H1 (cell line): ENCODE data around the gene NDRG2. TPM values are rescaled to one million over a fixed set of nuclear protein-coding genes. Genes with fewer than 3 reads are reported as not detected.

Experiments
- CTCF ChIA-PET: fragments of 300-600 bp; sonication (Branson Sonifier 250); formaldehyde crosslinking; loops from one replicate; lab custom pipeline; 2021; ENCODE audit not compliant: partially characterized antibody; lab: Charles Lee
- POLR2A ChIA-PET: fragments of 300-600 bp; sonication (Branson Sonifier 250); formaldehyde crosslinking; loops from one replicate; lab custom pipeline; 2021; ENCODE audit warnings: inconsistent platforms; ENCODE audit not compliant: partially characterized antibody; lab: Charles Lee
- DNase-seq, 2 experiments: peaks; one replicate each; pipeline versions ENCODE4 v3.0.0 to v3.0.0-alpha.2; 2010 to 2022; ENCODE audit warnings: low spot score in 2 of 2, low read depth in 1 of 2, mixed read lengths in 1 of 2
- FAIRE-seq: peaks from 2 replicates; lab custom pipeline; 2011; peaks lifted over from hg19 to GRCh38; lab: Jason Lieb, UNC
- H2AFZ ChIP-seq: 2 replicates; pipeline ENCODE4 v1.8.1; 2012; ENCODE audit warnings: low read length, inconsistent platforms
- H2AK5ac ChIP-seq: 2 replicates; pipeline ENCODE4 v1.6.1; 2013; ENCODE audit warnings: low read depth, low read length
- H2BK120ac ChIP-seq: replicated peaks from 2 replicates; pipeline ENCODE3; 2013; ENCODE audit warnings: low read depth, low read length, inconsistent platforms
- H2BK12ac ChIP-seq: 2 replicates; pipeline ENCODE4 v1.6.1; 2013; ENCODE audit warnings: low read depth, low read length
- H2BK15ac ChIP-seq: 2 replicates; pipeline ENCODE4 v1.6.1; 2013; ENCODE audit warnings: low read length
- H2BK20ac ChIP-seq: 2 replicates; pipeline ENCODE4 v1.6.1; 2013; ENCODE audit warnings: low read length
- H2BK5ac ChIP-seq: 2 replicates; pipeline ENCODE4 v1.6.1; 2013; ENCODE audit warnings: low read depth, low read length
- H3K14ac ChIP-seq: 2 replicates; pipeline ENCODE4 v1.6.1; 2013; ENCODE audit warnings: inconsistent platforms; ENCODE audit not compliant: insufficient read length
- H3K18ac ChIP-seq: 2 replicates; pipeline ENCODE4 v1.6.1; 2013; ENCODE audit warnings: low read length; ENCODE audit errors: extremely low read depth
- H3K23ac ChIP-seq: 2 replicates; pipeline ENCODE4 v1.6.1; 2013; ENCODE audit warnings: inconsistent platforms; ENCODE audit not compliant: insufficient read length
- H3K23me2 ChIP-seq: 2 replicates; pipeline ENCODE4 v1.6.1; 2013; ENCODE audit warnings: low read depth, low read length
- H3K27ac ChIP-seq: 2 replicates; pipeline ENCODE4 v1.6.1; 2011; ENCODE audit warnings: low read depth, low read length, inconsistent platforms
- H3K27me3 ChIP-seq, 4 experiments: replicated peaks in 1 of 4; 1 replicate in 1 of 4; 2 replicates in 3 of 4; pipeline versions ENCODE4 v1.6.1 to v1.8.1; 2011 to 2013; ENCODE audit warnings: low read length in 3 of 4, mild to moderate bottlenecking in 3 of 4, inconsistent platforms in 2 of 4, mixed read lengths in 2 of 4, moderate library complexity in 1 of 4; ENCODE audit not compliant: control insufficient read depth in 3 of 4, insufficient read depth in 3 of 4; ENCODE audit errors: extremely low read depth in 1 of 4
- H3K36me3 ChIP-seq, 4 experiments: 2 replicates each; pipeline versions ENCODE4 v1.6.1 to v1.8.1; 2011 to 2013; ENCODE audit warnings: mild to moderate bottlenecking in 4 of 4, low read length in 3 of 4, moderate library complexity in 2 of 4, control low read depth in 1 of 4, inconsistent platforms in 1 of 4; ENCODE audit not compliant: insufficient read depth in 4 of 4, control insufficient read depth in 2 of 4
- H3K4ac ChIP-seq: replicated peaks from 2 replicates; pipeline ENCODE3; 2013; ENCODE audit warnings: low read length, low read depth, mixed read lengths, inconsistent platforms; ENCODE audit not compliant: insufficient read length
- H3K4me1 ChIP-seq, 4 experiments: replicated peaks in 1 of 4; 1 replicate in 1 of 4; 2 replicates in 3 of 4; pipeline versions ENCODE4 v1.6.1 to v1.8.1; 2011 to 2013; ENCODE audit warnings: low read length in 3 of 4, inconsistent platforms in 2 of 4, mixed read lengths in 1 of 4; ENCODE audit not compliant: insufficient read depth in 4 of 4, control insufficient read depth in 3 of 4
- H3K4me2 ChIP-seq, 2 experiments: 2 replicates each; pipeline versions ENCODE4 v1.6.1 to v1.8.1; 2011 to 2013; ENCODE audit warnings: low read depth in 2 of 2, low read length in 2 of 2, control low read depth in 1 of 2, inconsistent platforms in 1 of 2, mild to moderate bottlenecking in 1 of 2; ENCODE audit not compliant: insufficient read depth in 1 of 2
- H3K4me3 ChIP-seq, 4 experiments: fragments of 200-600, 300-600 bp in 1 of 4; sonication (generic), shearing (Covaris generic), sonication (Bioruptor Twin) in 1 of 4; 2 replicates each; pipeline versions ENCODE4 v1.5.1 to v1.8.1; 2011 to 2016; ENCODE audit warnings: low read length in 4 of 4, low read depth in 3 of 4, control low read depth in 2 of 4, inconsistent platforms in 2 of 4, mild to moderate bottlenecking in 2 of 4, mixed read lengths in 1 of 4, moderate library complexity in 1 of 4; ENCODE audit not compliant: insufficient read depth in 2 of 4; ENCODE audit errors: extremely low read depth in 1 of 4
- H3K56ac ChIP-seq: replicated peaks from 2 replicates; pipeline ENCODE3; 2013; ENCODE audit warnings: low read depth, mild to moderate bottlenecking, mixed read lengths, low read length, inconsistent platforms; ENCODE audit not compliant: insufficient read length
- H3K79me1 ChIP-seq: 2 replicates; pipeline ENCODE4 v1.6.1; 2013; ENCODE audit warnings: low read depth, low read length, control low read depth
- H3K79me2 ChIP-seq, 2 experiments: 2 replicates each; pipeline versions ENCODE4 v1.6.1 to v1.8.1; 2012 to 2013; ENCODE audit warnings: low read length in 2 of 2, mild to moderate bottlenecking in 2 of 2, inconsistent platforms in 1 of 2; ENCODE audit not compliant: insufficient read depth in 2 of 2, control insufficient read depth in 1 of 2
- H3K9ac ChIP-seq, 4 experiments: replicated peaks in 1 of 4; 1 replicate in 1 of 4; 2 replicates in 3 of 4; pipeline versions ENCODE4 v1.6.1 to v1.8.1; 2011 to 2013; ENCODE audit warnings: low read depth in 3 of 4, low read length in 3 of 4, control low read depth in 2 of 4, mild to moderate bottlenecking in 2 of 4, moderate library complexity in 2 of 4, inconsistent platforms in 1 of 4; ENCODE audit errors: extremely low read depth in 1 of 4
- H3K9me3 ChIP-seq, 2 experiments: 2 replicates each; pipeline versions ENCODE4 v1.6.1 to v1.8.1; 2012 to 2013; ENCODE audit warnings: mild to moderate bottlenecking in 2 of 2, moderate library complexity in 2 of 2, control low read depth in 1 of 2, inconsistent platforms in 1 of 2, low read depth in 1 of 2, low read length in 1 of 2, mixed read lengths in 1 of 2; ENCODE audit not compliant: insufficient read depth in 2 of 2
- H4K20me1 ChIP-seq, 2 experiments: replicated peaks in 1 of 2; 2 replicates each; pipeline versions ENCODE3 to v1.8.1; 2011 to 2013; ENCODE audit warnings: inconsistent platforms in 2 of 2, low read length in 2 of 2, mild to moderate bottlenecking in 1 of 2; ENCODE audit not compliant: insufficient read depth in 2 of 2, control insufficient read depth in 1 of 2
- H4K5ac ChIP-seq: 2 replicates; pipeline ENCODE4 v1.6.1; 2013; ENCODE audit warnings: low read length, low read depth, mixed read lengths, inconsistent platforms; ENCODE audit not compliant: insufficient read length
- H4K8ac ChIP-seq: 2 replicates; pipeline ENCODE4 v1.8.0; 2013; ENCODE audit warnings: mild to moderate bottlenecking, moderate library complexity, low read length, inconsistent platforms; ENCODE audit not compliant: insufficient read depth; ENCODE audit errors: extremely low read depth
- H4K91ac ChIP-seq: replicated peaks from 2 replicates; pipeline ENCODE3; 2013; ENCODE audit warnings: low read length, mixed read lengths, inconsistent platforms; ENCODE audit not compliant: insufficient read length
- CREB1 ChIP-seq: IDR thresholded peaks from 2 replicates; pipeline ENCODE4 v1.6.1; 2012; ENCODE audit warnings: inconsistent platforms
- CTCF ChIP-seq, 3 experiments: IDR thresholded peaks; 1 replicate in 2 of 3; 2 replicates in 1 of 3; pipeline versions ENCODE4 v1.5.1 to v1.6.1; 2011; ENCODE audit warnings: low read length in 3 of 3, mild to moderate bottlenecking in 3 of 3, inconsistent platforms in 2 of 3, low read depth in 1 of 3, moderate library complexity in 1 of 3; ENCODE audit not compliant: insufficient read depth in 1 of 3; ENCODE audit errors: control extremely low read depth in 1 of 3
- E2F6 ChIP-seq: IDR thresholded peaks from 2 replicates; pipeline ENCODE4 v1.6.1; 2012; ENCODE audit warnings: inconsistent platforms
- GABPA ChIP-seq: IDR thresholded peaks from 2 replicates; pipeline ENCODE4 v1.6.1; 2011; ENCODE audit warnings: mild to moderate bottlenecking, low read length, moderate library complexity, borderline replicate concordance; ENCODE audit not compliant: insufficient read depth
- GTF2F1 ChIP-seq: IDR thresholded peaks from 2 replicates; pipeline ENCODE4 v1.6.1; 2012; ENCODE audit warnings: low read depth, low read length, improper control_type of control experiment, borderline replicate concordance
- HDAC2 ChIP-seq, 2 experiments: fragments of 300-600 bp in 1 of 2; sonication (generic) in 1 of 2; IDR thresholded peaks; 2 replicates each; pipeline ENCODE4 v1.6.1; 2011 to 2012; ENCODE audit warnings: low read depth in 2 of 2, low read length in 2 of 2, mild to moderate bottlenecking in 2 of 2, moderate library complexity in 2 of 2, borderline replicate concordance in 1 of 2, inconsistent platforms in 1 of 2
- JUN ChIP-seq: IDR thresholded peaks from 2 replicates; pipeline ENCODE4 v1.6.1; 2011; ENCODE audit warnings: low read depth, mild to moderate bottlenecking, improper control_type of control experiment, low read length
- MAFK ChIP-seq: IDR thresholded peaks from 2 replicates; pipeline ENCODE4 v1.6.1; 2012; ENCODE audit warnings: low read depth, mild to moderate bottlenecking, improper control_type of control experiment, low read length
- SIN3A ChIP-seq, 2 experiments: IDR thresholded peaks in 1 of 2; conservative IDR thresholded peaks in 1 of 2; 2 replicates each; pipeline ENCODE4 v1.6.1; 2011 to 2012; ENCODE audit warnings: low read length in 2 of 2, improper control_type of control experiment in 1 of 2, low read depth in 1 of 2, mild to moderate bottlenecking in 1 of 2
- SIX5 ChIP-seq: IDR thresholded peaks from 2 replicates; pipeline ENCODE4 v1.6.1; 2011; ENCODE audit warnings: mild to moderate bottlenecking, low read depth, low read length
- WGBS, 2 experiments: shearing (Covaris generic) in 1 of 2; methylation state at CpG; one replicate each; pipeline versions ENCODE4 v1.1.6 to v1.1.7; 2013 to 2015; ENCODE audit warnings: low lambda C conversion rate in 2 of 2, mixed read lengths in 2 of 2, inconsistent platforms in 1 of 2, low coverage in 1 of 2, missing lambda C conversion rate in 1 of 2; ENCODE audit not compliant: insufficient replicate concordance in 2 of 2, insufficient coverage in 1 of 2, insufficient read length in 1 of 2; ENCODE audit errors: extremely low coverage in 1 of 2, missing lambda C conversion rate in 1 of 2; 5-methylcytosine and 5-hydroxymethylcytosine counted together
- polyA plus RNA-seq, 7 experiments: library from polyadenylated mRNA; depleted of rRNA in 3 of 7; stranded (reverse) in 5 of 7; unstranded in 2 of 7; fragments of >200 nt in 5 of 7; fragments of 200-250 nt in 2 of 7; gene quantifications; 1 replicate in 5 of 7; 2 replicates in 1 of 7; 4 replicates in 1 of 7; pipeline versions ENCODE4 v1.2.1 to v1.2.3, GENCODE V29; 2011 to 2013; ENCODE audit warnings: missing spikeins in 2 of 7, mixed read lengths in 2 of 7
- total RNA-seq: library from RNA; stranded (reverse); fragmentation: NEBNext Ultra II Directional; extraction: Animal tissue kit (Norgen Biotek cat#: 25700); gene quantifications from 2 replicates; pipeline ENCODE4 v1.2.1, GENCODE V29; 2021

NDRG2 gene
- total and polyA plus RNA-seq, 2 of the 8 experiments (the other 6 are each of a cell fraction or from before 2014, with no cell fraction given), result 29.9 to 48.6 TPM

- H3K27ac ChIP-seq, result no peak overlapping the region
- no peak for DNase-seq
- no peak overlapping the region for H2AK5ac ChIP-seq
- H2BK5ac ChIP-seq, result no peak overlapping the region
- no peak overlapping the region for H3K56ac ChIP-seq
- H3K4me1 ChIP-seq, result peaks cover 2 to 6% (median 5%) of the 10 kb centered on the region in 4 experiments; a peak in 5 of 7 replicates
- ChIA-PET POLR2A (interaction anchor here (0.6 to 1.8 kb wide), 9 partner anchors 10 to 465 kb away, joined by 3 to 5 read pairs (median 4); no protein-coding TSS in a partner anchor), CTCF (interaction anchor here (0.7 to 10.6 kb wide), 18 partner anchors 8 to 307 kb away, joined by 3 to 117 read pairs (median 4); no protein-coding TSS in a partner anchor)
- H3K4me2 ChIP-seq, result 0 out of 4 replicates have a peak overlapping the region, but pooled peaks of 1 of the 2 experiments have one; percentile 3
- no peak overlapping the region for H2BK120ac ChIP-seq
- no peak overlapping the region for H3K9ac ChIP-seq
- no peak overlapping the region for H3K4me3 ChIP-seq
- no peak overlapping the region for H3K4ac ChIP-seq
- H3K36me3 ChIP-seq, result peaks cover 19 to 37% (median 28%) of the 10 kb centered on the region in 4 experiments
- H4K20me1 ChIP-seq, result peaks cover 0 to 2% of the 10 kb centered on the region in 2 experiments
- H3K18ac ChIP-seq, result no peak overlapping the region
- no peak overlapping the region for H2BK20ac ChIP-seq
- no peak overlapping the region for H3K14ac ChIP-seq
- WGBS, 2 experiments, result 91% methylated on average over 3 of the region's 3 CpGs; no CpG with 5 or more reads in 1 of the 2 experiments
- H2BK12ac ChIP-seq, result no peak overlapping the region
- FAIRE-seq, result no peak
- H3K23ac ChIP-seq, result no peak overlapping the region
- H4K91ac ChIP-seq, result no peak overlapping the region
- no peaks in the 10 kb centered on the region for H3K79me2 ChIP-seq
- H4K5ac ChIP-seq, result no peak overlapping the region
- H2AFZ ChIP-seq, result no peak overlapping the region
- no peak overlapping the region for H2BK15ac ChIP-seq
- no peaks in the 10 kb centered on the region for H3K79me1 ChIP-seq
- H3K27me3 ChIP-seq, result no peaks in the 10 kb centered on the region
- no peak overlapping the region for H4K8ac ChIP-seq
- H3K9me3 ChIP-seq, result no peaks in the 10 kb centered on the region
- no peaks in the 10 kb centered on the region; the same call in 1 of the 2 replicates for H3K23me2 ChIP-seq
- TF ChIP-seq GTF2F1 (no peak), MAFK (no peak), JUN (no peak), E2F6 (no peak), GABPA (no peak), SIX5 (no peak), CTCF (IDR thresholded peaks at IDR 0.05; ENCODE audit: control extremely low read depth in 1 of 3, insufficient read depth in 1 of 3, low read depth in 1 of 3, low read length in 3 of 3) (no peak), HDAC2 (IDR thresholded peaks at IDR 0.05; ENCODE audit: borderline replicate concordance in 1 of 2, low read depth in 2 of 2, low read length in 2 of 2) (no peak), SIN3A (conservative IDR thresholded peaks at IDR 0.05 in 1 of 2, IDR thresholded peaks at IDR 0.05 in 1 of 2; ENCODE audit: low read depth in 1 of 2, low read length in 2 of 2) (no peak), CREB1 (no peak)
Observed at GRCh38 chr14:20998139-20998538, 26.7 kb downstream of the NDRG2 start.
